Measurements from ENCODE around the gene MAP3K7.

The MAP3K7 gene

DNA sequence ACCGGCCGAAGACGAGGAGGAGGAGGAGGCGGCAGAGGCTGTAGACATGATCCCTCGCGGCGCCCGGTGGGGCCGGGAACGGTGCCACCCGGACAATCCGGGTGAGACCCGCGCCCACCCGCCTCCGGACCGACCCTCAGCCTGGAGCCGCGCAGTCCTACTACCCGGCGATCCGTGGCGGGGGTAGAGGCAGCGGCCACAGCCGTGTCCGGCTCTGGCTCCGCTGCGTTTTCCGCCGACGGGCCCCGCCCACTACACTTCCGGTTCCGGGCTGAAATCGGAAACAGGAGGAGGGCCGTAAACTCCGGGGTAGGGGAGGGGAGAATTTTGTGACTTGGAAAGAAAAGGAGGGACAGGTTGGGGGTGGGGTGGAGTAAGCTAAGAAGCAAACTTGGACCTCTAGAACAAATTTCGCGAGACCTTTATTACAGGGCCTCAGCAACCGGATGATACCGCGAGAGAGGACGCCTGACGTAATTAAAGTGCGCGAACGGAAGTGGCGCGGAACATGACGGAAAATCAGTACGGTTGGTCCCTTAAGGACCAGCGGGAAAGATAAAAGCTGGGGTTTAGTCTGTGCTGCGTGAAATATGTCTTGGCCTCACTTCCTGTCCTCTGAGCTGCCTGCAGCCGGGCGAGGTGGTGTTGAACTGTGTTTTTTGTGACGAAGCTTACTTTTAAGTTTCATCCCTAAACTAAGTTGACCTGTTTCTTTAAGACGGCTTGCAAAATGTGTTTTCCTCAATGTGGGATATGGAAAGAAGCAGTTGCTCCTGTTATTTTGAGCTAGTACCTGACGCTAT, at the start of gene MAP3K7:
Gene MAP3K7, minus strand, starts transcription at position 237 of the 803 bp plus-strand sequence. Its CDS starts 189 bp downstream, at position 48.
- DNase-seq (ENCODE audit: low read depth in 3 of 3, low spot score in 1 of 3): peak; percentile 75 to 95 (median 82)

DNA sequence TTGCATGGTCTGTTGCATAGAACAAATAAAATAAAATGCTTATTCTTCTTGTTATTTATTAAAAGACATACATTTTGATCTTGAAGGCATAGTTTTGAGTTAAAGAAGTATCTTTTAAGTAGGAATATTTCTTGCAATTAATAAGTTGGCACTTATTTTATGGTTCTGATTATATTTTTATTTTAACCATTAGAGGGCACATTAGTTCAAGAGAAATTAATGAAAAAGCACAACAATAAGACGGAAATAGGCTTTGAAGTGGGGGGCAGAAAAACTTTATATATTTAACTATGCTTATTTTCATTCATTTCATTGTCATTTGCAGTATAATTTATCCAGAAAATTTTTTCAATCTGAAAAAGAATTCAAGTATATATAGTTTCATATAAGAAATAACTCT, 44.2 kb upstream of the MAP3K7 start:
- DNase-seq (ENCODE audit: low read depth in 3 of 3, low spot score in 1 of 3): no peak

DNA sequence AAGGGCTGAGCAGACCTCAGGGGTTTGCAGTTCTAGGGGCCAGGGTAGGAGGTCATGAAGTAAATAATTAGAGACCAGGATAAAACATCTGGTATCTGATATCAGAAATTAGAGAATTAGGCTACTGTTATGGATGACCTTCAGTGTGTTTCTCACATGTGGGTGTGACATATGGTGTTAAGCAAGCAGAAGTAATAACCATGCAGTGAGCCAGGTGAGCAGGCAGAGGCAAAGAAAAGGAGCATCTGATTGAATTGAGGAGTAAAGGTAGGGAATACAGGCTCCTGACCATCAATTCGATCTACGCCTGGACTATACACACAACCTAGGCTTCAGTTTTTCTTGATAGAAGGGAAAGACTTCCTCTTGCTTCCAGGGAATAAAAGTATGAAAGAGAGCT, 34.7 kb upstream of the MAP3K7 start:
- no peak for DNase-seq (ENCODE audit: low read depth in 3 of 3, low spot score in 1 of 3)

DNA sequence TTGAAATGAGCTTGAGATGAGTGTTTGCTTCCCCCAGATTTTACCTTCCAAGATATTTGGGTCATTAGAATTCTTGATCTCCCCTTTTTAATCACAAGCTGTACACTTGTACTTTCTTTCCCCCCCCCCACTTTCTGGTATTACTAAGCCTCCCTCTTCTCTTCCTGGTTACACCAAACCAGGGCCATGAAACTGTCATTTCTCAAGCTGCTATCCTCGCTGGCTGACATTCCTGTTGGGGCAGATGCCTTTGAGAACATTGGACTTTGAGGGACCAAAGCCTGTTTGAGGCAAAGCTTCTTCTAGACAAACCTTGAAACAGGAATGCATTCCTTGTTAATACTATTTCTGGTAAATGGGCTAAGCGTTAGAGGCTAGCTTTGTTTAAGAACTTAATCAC, 32.3 kb upstream of the MAP3K7 start:
- DNase-seq (ENCODE audit: low read depth in 3 of 3, low spot score in 1 of 3): no peak

DNA sequence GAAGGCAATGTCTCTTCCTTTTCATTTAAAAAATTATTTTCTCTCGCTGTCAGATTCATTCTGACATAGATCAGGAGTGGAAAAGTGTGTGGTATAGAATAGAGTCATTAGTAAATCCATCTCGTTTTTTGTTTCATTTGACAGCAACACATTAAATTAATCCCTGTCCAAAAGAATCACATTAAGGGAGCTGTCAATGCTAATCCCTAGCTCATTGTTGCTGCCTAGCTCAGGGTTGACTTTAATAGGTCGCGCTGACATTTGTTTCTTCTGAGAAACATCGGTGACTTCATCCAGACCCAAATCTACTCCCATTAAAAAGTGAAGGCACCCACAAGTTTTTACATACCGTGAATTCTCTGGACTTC, 25.4 kb upstream of the MAP3K7 start:
- DNase-seq (ENCODE audit: low read depth in 3 of 3, low spot score in 1 of 3): no peak

DNA sequence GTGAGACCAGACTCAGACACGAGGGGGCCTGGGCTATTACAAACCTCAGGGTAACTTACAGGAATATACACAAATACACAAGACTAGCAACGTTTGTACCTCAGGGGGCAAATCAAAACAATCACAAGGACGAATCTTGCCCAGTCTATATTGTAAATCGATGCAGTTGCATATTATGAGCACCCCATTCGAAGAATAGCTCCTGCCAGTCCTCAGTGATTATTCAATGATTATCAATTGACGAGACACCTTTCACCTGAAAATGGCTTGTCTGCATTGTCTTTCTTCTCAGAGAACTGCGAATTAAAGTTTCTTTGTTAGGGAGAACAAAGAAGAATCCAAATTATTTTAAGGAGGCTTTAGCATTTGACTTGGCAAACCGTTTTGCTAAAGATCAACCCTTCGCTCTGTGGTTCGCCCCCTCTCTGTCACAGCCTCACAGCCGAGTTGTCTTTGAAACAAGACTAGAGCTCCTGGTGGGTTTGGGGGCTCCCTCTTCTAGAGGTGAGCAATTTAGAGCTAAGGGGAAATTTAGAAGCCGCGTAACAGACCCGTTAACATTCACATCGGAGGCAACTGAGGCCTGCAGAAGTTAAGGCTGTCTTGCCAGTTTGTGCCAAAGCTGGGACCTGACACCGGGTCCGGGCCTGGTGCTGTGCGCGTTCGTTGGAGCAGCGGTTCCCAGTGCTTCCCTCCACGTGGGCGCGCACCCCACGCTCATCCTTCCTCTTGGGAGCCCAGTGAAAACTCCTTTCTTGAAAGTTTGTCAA, 24.9 kb upstream of the MAP3K7 start:
- DNase-seq (ENCODE audit: low read depth in 3 of 3, low spot score in 1 of 3): no peak

DNA sequence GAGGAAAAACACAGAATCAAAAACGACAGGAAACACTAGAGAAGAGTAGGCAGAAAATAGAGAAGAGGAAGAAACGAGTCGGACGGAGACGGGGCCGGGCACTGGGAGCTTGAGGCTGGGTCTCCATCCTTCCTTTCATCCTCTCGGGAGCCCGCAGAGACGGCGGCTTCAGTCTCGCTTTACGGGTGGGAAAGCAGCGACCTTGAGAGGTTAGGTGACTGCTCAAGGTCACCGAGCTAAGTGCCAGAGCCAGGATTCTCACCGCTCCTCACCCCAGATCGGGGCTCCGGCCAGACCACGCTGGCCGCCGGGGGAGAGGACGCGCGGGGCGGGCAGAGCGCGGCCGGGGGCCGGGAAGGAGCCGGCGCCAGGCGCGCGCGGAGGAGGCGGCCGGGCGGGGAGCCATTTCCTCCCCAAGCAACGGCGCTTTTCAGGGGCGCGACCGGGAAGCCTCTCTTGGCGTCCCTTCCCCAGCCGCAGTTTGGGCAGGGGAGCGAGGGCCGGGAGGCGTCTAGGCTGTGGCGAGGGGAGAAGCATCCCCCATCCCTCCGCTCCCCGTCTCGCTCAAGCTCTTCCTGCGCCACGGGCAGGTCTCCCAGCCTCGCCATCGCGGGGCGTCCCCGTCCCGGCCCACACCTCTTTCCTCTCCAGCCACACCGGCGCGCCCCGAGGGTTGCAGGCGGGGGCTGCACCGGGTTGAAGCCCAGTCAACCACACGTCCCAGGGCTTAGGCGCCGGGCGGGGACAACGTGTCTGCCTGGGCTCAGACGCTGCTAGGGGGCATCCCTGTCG, 24.1 kb upstream of the MAP3K7 start:
- peak in 1 of 3 donors; percentile 13 for DNase-seq (ENCODE audit: low read depth in 3 of 3, low spot score in 1 of 3)

DNA sequence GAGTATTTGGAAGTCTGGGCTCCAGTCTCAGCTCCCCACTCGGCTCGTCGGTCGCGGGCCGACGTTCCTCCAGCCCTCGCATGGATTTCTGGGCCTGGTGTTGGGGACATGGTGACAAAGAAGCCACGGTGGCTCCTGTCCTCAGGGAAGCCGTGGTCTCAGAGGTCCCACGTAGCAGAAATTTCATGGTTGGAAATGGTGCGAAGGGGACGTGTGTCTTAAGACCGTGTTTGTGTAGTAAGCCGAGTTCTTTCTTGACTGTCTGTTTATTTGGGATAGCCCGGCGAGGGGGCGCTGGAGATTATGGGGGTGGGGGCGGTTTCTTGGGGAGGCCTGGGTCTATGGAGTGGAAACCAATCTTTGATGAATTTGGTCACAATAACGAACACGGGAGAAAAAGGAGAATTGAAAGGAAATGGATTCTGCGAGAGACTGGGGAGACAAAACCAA, 23.5 kb upstream of the MAP3K7 start:
- DNase-seq (ENCODE audit: low read depth in 3 of 3, low spot score in 1 of 3): no peak

DNA sequence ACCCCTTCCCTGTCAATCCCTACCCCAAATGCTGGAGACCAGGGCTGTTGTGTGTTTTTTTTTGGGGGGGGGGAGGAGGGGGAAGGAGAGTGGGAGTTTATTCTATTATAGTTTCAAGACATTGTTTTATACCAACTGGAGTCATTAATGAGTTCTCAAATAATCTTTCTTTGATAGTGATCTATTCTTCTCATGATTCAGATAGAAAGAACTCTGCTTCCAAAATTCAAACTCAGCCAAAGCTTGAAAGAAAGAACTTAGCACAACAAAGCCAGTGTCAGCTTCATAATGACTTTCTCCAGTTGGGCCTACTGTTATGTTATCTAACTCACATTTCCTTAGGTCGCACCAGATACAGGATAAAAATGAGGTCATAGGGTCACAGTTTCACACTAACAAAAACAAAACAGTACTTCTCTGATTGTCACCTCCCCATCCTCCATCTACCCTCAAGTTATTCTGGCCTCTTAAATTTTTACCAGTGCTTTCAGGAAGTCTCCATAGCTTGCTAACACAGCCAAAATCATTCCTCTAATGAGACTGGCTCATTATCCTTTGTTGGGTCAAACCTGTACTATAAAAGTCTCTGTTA, 19.0 kb upstream of the MAP3K7 start:
- no peak for DNase-seq (ENCODE audit: low read depth in 3 of 3, low spot score in 1 of 3)

DNA sequence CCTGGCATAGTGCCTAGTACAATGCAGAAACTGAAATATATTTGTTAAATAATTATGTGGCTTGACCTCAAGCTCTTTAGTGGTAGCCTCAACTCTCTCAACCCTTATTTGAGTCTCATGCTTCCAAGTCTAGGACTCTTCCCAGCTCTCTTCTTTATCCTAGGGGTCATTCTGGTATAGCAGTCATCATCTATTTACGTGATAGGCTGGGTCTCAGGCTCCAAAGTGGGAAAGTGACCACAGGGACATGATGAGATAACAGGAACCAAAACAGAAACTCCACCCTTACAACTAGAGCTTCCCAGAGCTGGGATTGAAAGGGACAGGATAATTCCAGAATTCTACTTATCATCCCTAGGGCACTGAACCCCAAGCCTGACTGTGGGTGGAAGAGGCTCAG, 17.7 kb upstream of the MAP3K7 start:
- DNase-seq (ENCODE audit: low read depth in 3 of 3, low spot score in 1 of 3): no peak

DNA sequence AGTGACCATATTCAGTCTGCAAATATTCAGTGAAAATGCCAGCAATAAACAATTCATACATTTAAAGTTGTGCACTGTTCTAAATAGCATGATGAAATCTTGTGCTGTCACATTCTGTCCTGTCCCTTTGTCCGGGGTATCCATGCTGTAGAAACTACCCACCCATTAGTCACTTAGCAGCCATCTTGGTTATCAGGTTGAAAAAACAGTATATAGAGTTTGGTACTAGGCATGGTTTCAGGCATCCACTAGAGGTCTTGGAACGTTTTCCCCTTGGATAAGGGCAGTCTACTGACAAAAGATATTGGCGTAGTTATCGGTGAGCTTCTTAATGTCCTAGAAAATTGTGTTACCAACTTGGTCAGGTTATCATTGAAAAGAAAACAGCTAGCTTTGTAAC, 12.3 kb upstream of the MAP3K7 start:
- DNase-seq (ENCODE audit: low read depth in 3 of 3, low spot score in 1 of 3): no peak

DNA sequence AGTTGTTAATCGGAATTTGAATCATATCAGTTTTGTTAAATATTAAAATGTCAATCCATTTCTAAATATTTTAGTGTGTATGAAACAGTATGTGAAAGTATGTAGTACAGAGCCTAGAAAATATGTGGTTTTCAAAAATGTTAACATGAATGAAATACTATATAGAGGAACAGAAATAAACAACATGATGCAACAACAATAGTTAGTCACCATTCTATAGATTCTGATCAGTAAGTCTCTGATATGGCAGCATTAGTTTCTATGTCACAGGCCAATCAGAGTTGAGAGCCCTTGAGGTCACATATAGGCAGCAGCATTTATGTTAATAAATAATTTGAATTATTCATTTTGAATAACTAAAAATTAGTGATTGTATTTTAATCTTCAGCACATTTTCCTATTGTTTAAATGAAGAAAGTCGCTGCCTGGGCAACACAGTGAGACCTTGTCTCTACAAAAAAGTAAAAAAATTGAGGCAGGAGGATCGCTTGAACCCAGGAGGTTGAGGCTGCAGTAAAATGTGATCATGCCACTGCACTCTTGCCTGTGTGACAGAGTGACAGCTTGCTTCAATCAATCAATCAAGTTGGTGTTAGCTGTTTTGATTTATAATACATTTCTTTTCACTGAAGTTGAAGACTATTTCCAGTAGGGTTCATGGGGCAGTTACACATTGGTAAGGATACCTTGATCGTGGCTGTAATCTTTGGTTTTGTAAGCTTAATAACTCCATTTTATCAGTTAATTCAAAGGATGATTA, 11.5 kb upstream of the MAP3K7 start:
- DNase-seq (ENCODE audit: low read depth in 3 of 3, low spot score in 1 of 3): no peak

DNA sequence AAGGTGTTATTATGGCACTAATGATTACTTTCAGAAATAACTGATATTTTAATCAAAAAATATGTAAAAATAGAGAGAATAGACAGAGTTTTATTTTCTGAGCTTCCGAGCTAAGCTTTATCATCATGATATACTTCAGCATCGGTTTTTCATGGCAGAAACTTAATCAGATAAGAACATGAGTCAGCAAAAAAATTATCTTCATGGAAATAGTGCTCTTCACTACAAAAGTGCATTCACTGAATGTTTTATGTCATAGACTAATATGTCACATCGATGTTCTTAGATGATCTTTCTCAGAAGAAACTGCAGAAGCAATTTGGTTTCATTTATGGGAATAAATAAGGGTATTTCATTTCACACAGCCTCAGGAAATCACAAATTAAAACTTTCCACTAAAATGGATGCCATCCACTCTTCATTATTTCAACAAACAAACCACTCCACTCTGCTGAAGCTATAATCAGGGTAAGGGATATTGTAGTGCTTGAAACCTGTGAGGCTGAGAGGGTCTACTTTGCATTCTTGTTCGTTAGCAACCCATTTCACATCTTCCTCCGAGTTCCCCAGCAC, 10.2 kb upstream of the MAP3K7 start:
- no peak for DNase-seq (ENCODE audit: low read depth in 3 of 3, low spot score in 1 of 3)

DNA sequence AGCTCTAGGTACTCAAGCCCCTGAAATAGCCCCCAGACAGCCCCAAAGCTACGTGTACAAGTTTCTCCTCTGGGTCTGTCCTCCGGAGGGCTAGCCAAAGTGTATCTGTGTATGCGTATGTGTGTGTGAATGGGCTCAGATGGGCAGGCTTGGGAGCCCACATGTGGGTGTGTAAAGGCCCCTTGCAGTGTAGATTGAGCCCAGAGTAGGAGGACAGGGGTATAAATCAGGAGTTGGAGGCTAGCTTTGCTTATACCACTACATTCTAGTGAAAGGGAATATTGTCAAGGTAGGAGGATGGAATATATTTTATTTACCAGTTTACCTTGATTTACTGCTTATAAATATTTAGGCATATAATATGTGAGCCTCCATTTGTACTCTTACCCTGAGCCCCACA, 9.0 kb upstream of the MAP3K7 start:
- no peak for DNase-seq (ENCODE audit: low read depth in 3 of 3, low spot score in 1 of 3)

DNA sequence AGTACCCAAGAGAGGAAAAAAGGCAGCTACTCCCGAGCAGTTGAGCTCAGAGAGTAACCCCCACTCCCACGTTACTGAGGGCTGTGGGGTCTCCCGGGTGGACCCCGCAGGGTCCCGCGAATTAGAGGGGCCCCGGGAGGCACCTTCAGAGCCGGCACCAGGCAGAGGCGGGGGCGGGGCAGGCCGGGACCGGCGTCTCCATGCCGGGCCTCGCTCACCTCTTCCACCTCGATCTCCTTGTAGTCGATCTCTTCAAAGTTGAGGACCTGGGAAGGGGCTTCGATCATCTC, 381 bp downstream of the MAP3K7 start:
- peak in 1 of 3 donors; percentile 14 for DNase-seq (ENCODE audit: low read depth in 3 of 3, low spot score in 1 of 3)

DNA sequence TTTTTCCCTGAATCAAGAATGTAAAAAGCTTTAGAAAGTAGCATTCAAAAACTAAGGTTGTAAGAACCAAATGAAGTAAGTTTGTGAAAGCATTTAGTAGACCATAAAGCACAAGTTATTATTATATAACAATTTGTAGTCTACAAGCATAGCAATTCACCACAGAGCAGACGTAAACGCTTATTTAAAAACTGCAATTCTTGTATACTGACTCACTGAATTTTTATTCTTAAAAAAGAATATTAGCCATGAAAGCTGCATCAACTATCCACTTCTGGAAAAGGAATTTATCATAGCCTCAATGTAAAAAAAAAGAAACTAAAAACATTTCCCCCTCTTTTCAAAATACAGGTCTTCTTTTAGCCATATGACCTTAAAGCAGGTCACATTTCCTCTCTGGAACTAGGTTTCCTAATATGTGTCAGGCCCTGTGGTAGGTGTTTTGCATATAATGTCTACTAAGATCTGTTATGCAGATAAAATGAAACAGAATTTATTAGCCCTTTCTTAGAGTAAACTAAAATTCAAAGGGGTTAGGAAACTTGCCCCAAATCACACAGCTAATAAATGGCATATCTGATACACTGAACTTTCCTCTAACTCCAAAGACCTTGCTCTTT, 2.1 kb downstream of the MAP3K7 start:
- DNase-seq (ENCODE audit: low read depth in 3 of 3, low spot score in 1 of 3): no peak

DNA sequence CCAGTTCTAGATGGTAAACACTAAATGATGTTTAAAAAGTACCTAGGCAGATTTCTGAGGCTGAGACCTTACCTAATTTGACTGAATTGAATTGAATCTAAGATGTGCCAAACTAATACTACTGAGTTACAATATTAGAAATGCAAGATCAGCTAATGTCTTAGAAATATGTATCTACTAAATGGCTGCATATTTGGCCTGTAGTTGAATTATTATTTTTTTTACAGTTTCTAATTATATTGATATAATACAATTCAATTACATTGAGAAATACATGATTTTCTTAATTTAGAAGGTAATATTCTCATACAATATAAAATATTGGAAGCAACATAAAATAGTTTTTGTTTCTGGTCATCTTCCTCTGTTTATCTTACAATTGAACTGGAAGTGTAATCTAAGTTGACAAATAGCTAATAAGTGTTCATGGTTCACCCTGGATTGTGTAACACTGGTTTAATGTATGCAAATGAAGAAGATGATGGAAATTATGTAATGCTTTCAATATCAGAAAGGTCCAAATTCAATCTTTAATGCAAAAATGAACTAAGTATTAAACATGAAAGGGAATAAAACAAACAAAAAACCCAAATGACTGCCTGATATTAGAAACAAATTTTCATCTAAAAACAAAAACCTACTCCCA, 2.9 kb downstream of the MAP3K7 start:
- no peak for DNase-seq (ENCODE audit: low read depth in 3 of 3, low spot score in 1 of 3)

DNA sequence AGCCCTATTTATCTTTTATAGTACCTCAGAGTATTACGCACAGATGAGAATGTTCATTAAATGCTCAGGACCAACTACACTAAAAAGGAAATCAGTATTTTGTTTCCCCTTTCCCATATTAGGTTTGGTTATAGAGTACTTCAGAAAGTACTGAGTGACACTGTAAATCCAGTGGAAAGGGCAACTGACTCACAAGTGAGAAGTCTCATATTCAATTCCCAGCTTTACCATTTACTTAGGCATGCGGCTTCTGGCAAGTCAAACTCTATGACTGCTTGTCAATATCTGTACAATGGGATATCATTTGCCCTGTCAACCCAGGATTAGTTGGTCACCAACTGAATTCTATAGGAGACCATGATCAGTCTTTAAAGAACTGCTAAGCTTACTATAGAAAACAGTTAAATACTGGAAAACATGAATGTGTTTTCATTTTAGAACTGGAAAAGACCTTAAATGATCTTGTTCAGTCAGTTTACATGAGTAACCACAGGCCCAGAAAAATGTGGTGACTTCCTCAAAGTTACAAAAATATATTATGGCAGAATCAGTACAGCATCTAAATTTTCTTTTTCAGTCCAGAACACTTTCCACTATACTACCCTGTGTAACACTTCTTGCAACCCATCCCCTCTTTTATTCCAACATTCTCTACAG, 3.6 kb downstream of the MAP3K7 start:
- no peak for DNase-seq (ENCODE audit: low read depth in 3 of 3, low spot score in 1 of 3)

DNA sequence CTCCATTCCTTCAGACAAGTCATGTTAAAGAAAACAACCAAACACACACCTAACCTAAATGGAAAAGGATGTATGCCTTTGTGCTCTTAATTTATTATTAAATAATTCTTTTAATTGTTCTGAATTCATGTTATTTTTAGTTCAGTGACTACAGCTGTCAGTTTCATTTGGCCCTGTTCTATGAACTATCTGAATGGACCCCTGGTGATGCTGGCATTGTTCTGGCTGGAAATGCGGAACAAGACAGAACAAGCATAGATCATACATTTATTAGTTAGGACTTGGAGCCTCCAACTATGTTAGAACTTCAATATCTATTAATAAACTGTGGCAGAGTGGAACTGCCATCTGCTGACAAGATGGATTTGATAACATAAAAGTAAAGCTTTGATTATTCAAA, 5.7 kb downstream of the MAP3K7 start:
- DNase-seq (ENCODE audit: low read depth in 3 of 3, low spot score in 1 of 3): no peak

Measured in stimulated activated CD4-positive, alpha-beta T cell treated with anti-CD3 and anti-CD28 coated beads, TNF-alpha, amount 100 ng/mL, for 1 hour (primary cell).